Peyer's patch (tissue), 4 donors: Measurements from ENCODE around the gene LRRC61. TPM values are rescaled to one million over a fixed set of nuclear protein-coding genes. Genes with fewer than 3 reads are reported as not detected.
"Not testable (repeated sequence)": the region's sequence is repeated elsewhere in the genome, so short reads cannot be mapped to it uniquely, and the experiment has no call there.

Experiments used
- DNase-seq, 3 donors: peaks; one replicate each; pipeline ENCODE4 v3.0.0-alpha.2; 2017 to 2019
- H3K27ac ChIP-seq, 4 donors: fragments of 200-600 bp; sonication (generic); one replicate each; pipeline ENCODE4 v1.5.1; 2016 to 2019
- H3K27me3 ChIP-seq, 2 donors: fragments of 200-600 bp; sonication (generic); one replicate each; pipeline ENCODE4 v1.5.1; 2019
- H3K36me3 ChIP-seq, 3 donors: fragments of 200-600 bp; sonication (generic); one replicate each; pipeline ENCODE4 v1.5.1; 2016 to 2019
- H3K4me1 ChIP-seq, 4 donors: fragments of 200-600 bp; sonication (generic); one replicate each; pipeline ENCODE4 v1.5.1; 2016 to 2019
- H3K4me3 ChIP-seq, 4 donors: fragments of 200-600 bp; sonication (generic); 1 replicate in 3 of 4; 2 replicates in 1 of 4; pipeline ENCODE4 v1.5.1; 2016 to 2019; ENCODE audit warnings: mild to moderate bottlenecking in 1 of 4
- H3K9me3 ChIP-seq, 4 donors: fragments of 200-600 bp; sonication (generic); one replicate each; pipeline ENCODE4 v1.5.1; 2016 to 2019; ENCODE audit warnings: mild to moderate bottlenecking in 1 of 4
- POLR2A ChIP-seq, 2 donors: fragments of 450-650 bp; IDR thresholded peaks; one replicate each; pipeline ENCODE4 v1.5.1; 2017; ENCODE audit warnings: antibody characterized with exemption in 2 of 2, mild to moderate bottlenecking in 2 of 2, moderate library complexity in 2 of 2
- total RNA-seq, 4 donors: library from RNA; depleted of rRNA; stranded (reverse); fragments of >200 nt; gene quantifications; one replicate each; pipeline ENCODE4 v1.1.0, GENCODE V29; 2016
- TF ChIP-seq, protein P1 (sequence below), 6 experiments: fragments of 450-650 bp in 4 of 6; fragments of 200-600 bp in 2 of 6; sonication (generic) in 1 of 6; IDR thresholded peaks; one replicate each; pipeline ENCODE4 v1.5.1; 2017 to 2019; ENCODE audit warnings: antibody characterized with exemption in 6 of 6, mild to moderate bottlenecking in 3 of 6, moderate library complexity in 1 of 6

LRRC61 gene
- total RNA-seq, 4 donors from 2014 or later = 19.3 to 22.1 (median 20.0) TPM

DNA sequence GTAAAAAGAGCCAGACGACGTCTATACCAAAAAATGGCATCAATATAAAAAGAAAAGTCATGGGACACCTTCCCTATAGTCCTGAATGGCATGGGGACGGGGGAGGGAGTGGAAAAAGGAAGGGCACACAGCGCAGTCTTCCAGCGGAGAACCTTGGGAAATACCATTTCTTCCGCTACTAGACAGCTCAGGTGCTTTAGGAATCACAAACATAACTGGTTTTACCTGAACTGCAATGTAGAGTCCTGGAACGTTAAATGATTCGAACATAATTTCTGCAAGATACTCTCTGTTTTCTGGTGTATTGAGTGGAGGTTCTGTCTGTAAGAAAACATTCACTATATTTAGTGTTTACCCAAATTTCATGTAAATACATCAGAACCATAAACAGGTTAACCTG is 28.1 kb upstream of the LRRC61 start:
- H3K27me3 ChIP-seq, H3K27ac ChIP-seq, H3K4me1 ChIP-seq, H3K9me3 ChIP-seq, DNase-seq, H3K36me3 ChIP-seq, H3K4me3 ChIP-seq: not testable (repeated sequence)

DNA sequence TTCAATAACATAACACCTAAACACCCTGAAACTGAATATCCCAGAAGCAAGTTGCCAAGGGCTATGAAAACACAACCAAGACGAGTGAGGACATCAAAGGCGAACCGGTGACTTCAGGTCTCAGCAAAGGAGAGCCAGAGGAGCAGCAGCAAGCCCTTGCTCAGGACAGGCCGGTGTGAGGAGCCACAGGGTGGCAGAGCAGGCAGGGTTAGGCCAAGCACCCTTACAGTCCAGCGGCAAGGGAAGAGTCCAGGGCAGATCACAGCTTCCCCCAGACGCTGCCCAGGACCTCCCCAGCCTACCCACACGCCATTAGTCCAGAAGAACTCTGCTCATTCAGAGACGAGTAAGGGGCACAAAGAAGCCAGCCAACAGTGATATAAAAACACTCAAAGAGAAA is 27.5 kb upstream of the LRRC61 start:
- DNase-seq, H3K27ac ChIP-seq, H3K9me3 ChIP-seq, H3K4me1 ChIP-seq, H3K27me3 ChIP-seq, H3K36me3 ChIP-seq, H3K4me3 ChIP-seq: not testable (repeated sequence)

DNA sequence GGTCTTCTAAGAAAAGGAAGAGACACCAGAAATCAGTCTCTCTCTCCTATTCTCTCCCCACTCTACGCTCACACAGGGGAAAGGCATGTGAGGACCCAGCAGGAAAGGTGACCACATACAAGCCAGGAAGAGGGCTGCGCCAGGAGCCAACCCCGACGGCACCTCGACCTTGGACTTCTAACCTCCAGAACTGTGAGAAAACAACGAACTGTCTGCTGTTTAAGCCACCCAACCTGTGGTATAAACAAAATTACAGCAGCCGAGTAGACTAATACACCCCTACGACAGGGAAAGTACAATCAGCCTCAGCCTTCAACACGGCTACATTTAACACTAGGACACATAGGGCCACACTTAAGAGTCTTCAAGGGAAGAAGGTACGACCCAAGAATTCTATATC is 26.4 kb upstream of the LRRC61 start:
- H3K27me3 ChIP-seq, H3K4me1 ChIP-seq, H3K27ac ChIP-seq, DNase-seq, H3K36me3 ChIP-seq, H3K4me3 ChIP-seq, H3K9me3 ChIP-seq: not testable (repeated sequence)

DNA sequence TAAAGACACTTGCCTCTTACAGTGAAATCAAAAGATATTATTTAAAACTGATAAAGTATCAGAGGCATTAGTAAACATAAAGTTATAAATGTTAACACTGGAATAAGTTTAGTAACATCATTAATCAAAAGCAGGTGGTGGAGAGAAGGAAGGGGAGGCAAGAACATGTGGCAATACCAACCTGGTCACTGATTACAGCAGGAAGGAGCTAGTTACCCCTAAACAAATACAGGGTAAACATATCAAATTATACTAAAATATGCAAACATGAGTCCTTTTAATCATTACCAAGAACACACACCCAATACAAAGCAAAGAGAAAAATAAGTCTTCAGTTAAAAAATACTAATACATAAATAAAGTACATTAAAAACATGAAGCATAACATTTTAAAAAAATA is 25.2 kb upstream of the LRRC61 start:
- H3K9me3 ChIP-seq, H3K27ac ChIP-seq, H3K36me3 ChIP-seq, H3K4me1 ChIP-seq, DNase-seq, H3K4me3 ChIP-seq, H3K27me3 ChIP-seq: not testable (repeated sequence)

DNA sequence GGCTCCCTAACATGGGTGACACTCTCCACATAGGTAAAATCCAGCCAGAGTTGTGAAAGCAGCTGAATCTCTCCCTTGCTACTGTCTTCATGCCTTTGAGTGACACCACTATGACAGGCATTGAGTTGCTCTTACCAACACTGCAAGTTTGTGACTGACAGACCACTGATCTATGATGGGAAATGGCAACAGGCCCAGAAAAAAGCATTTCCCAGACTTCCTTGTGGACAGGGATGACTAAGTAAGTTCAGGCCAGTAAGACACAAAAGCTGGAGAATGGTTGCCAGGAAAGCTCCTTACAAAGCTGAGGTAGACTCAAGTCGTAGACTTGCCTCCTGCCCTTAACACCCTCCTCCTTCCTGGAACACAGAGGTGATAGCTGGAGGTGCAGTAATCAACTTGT is 20.2 kb upstream of the LRRC61 start:
- not testable (repeated sequence) for H3K36me3 ChIP-seq, H3K4me1 ChIP-seq, H3K27ac ChIP-seq, H3K4me3 ChIP-seq, DNase-seq, H3K27me3 ChIP-seq, H3K9me3 ChIP-seq

DNA sequence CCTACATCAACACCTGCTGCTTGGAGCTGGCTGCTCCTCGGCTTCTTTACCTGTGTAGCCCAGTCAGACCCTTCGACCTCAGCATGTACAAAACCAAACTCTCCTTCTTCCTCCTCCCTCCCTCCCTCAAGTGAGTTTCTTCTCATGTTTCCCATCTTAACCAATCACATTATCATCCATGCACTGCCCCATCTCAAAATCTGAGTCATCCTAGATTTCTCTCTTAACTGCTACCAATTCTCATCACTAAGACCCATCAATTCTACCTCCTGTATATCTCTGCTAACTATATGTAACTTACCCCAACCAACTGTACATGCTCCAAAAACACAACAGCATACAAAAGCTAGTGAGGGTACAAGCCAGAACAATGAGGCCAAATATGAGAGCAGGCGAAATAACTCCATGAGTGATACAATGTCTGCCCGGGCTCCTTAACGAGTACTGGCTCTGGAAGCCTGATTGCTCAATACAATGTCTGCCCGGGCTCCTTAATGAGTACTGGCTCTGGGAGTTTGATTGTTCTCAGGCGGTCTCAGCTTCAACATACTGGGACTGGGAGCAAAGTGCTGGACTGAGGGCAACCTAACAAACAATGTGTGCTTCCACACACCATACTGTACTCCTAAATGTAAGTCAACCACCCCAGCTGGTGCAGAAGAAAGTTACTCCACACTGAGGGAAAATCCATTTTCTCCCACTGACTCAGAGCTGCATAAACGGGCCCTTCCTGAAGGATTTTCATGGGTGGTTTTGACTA is 18.5 kb upstream of the LRRC61 start:
- not testable (repeated sequence) for H3K4me1 ChIP-seq, H3K4me3 ChIP-seq, H3K27me3 ChIP-seq, H3K36me3 ChIP-seq, H3K27ac ChIP-seq, H3K9me3 ChIP-seq, DNase-seq

DNA sequence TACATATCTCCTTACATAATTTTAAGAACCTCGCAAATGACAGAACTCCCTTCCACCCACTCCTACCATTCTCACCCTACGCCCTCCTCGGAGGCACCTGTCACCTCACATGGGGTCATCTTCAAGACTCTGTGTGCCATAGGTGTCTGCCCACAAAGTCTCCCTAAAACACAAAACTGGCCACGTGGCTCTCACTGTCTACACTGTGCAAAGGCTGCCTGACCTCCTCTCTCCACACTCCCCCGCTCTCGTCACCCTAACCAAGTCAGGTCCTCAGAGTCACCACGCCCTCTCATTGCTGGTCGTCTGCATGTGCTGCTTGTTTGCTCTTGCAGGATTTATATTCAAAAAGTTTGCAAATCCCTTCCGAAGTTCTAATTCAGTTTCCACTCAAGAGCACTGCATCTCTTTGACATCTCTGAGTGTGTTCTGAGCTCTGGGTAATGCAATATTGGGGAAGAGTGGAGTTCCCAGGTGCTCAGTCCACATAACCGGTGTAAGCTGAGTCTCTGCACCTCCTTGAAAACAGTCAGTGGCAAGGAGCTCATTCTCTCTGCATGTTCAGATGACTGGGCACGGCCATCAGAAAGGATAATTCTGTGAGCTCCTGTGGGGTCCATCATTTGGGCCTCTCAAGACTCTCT is 17.8 kb upstream of the LRRC61 start:
- H3K4me1 ChIP-seq, H3K27me3 ChIP-seq, H3K36me3 ChIP-seq, H3K4me3 ChIP-seq, H3K9me3 ChIP-seq, DNase-seq, H3K27ac ChIP-seq: not testable (repeated sequence)

DNA sequence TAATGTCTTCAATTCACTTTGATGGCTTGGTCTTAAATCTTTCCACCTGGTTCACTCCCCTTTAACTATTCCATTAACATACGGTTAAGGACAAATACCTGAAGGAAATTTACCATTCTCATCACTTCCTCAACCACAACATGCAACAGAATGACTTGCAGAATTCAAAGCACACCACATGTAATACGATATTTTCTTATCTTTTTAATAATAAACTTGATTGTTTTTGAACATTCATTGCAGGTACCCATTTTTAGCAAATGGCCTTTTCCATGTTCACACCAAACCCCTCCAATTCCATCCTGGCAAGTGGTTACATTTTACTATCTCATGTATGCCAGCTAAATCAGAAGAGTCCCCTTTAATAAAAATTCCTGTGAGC is 17.3 kb upstream of the LRRC61 start:
- not testable (repeated sequence) for H3K9me3 ChIP-seq, H3K27me3 ChIP-seq, H3K36me3 ChIP-seq, H3K4me1 ChIP-seq, DNase-seq, H3K4me3 ChIP-seq, H3K27ac ChIP-seq

DNA sequence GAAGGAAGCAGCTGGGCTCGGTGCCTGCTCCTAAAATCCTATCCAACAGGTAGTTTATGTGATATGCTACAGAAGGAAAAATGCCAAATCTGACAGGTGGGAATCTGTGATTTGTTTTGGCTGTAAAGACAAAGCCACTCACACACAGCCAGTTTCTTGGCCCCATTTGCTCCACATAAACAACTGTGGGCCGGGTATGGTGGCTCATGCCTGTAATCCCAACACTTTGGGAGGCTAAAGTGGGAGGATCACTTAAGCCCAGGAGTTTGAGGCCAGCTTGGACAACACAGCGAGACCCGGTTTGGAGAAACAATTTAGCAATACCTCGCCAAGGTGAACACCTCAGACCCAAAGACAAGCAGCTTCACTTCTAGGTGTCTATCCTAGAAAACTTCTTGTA is 16.8 kb upstream of the LRRC61 start:
- not testable (repeated sequence) for H3K4me1 ChIP-seq, H3K27me3 ChIP-seq, DNase-seq, H3K36me3 ChIP-seq, H3K4me3 ChIP-seq, H3K27ac ChIP-seq, H3K9me3 ChIP-seq

DNA sequence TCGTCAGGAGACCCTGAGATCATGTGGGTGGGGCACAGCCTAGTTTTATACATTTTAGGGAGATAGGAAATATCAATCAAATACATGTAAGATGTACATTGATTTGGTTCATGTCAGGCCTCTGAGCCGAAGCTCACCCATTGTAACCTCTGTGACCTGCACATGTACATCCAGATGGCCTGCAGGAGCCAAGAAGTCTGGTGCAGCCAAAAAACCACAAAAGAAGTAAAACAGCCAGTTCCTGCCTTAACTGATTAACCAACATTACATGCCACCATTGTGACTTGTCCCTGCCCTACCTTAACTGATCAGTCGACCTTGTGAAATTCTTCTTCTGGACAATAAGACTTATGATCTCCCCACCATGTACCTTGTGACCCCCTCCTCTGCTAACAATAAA is 16.0 kb upstream of the LRRC61 start:
- no peak overlapping the region for H3K4me3 ChIP-seq
- no peak overlapping the region for H3K27ac ChIP-seq
- no peaks in the 10 kb centered on the region for H3K4me1 ChIP-seq
- no peaks in the 10 kb centered on the region for H3K9me3 ChIP-seq
- H3K36me3 ChIP-seq = no peaks in the 10 kb centered on the region
- TF ChIP-seq POLR2A (IDR thresholded peaks at IDR 0.05) = no peak
- TF ChIP-seq, protein P1, sequence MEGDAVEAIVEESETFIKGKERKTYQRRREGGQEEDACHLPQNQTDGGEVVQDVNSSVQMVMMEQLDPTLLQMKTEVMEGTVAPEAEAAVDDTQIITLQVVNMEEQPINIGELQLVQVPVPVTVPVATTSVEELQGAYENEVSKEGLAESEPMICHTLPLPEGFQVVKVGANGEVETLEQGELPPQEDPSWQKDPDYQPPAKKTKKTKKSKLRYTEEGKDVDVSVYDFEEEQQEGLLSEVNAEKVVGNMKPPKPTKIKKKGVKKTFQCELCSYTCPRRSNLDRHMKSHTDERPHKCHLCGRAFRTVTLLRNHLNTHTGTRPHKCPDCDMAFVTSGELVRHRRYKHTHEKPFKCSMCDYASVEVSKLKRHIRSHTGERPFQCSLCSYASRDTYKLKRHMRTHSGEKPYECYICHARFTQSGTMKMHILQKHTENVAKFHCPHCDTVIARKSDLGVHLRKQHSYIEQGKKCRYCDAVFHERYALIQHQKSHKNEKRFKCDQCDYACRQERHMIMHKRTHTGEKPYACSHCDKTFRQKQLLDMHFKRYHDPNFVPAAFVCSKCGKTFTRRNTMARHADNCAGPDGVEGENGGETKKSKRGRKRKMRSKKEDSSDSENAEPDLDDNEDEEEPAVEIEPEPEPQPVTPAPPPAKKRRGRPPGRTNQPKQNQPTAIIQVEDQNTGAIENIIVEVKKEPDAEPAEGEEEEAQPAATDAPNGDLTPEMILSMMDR (IDR thresholded peaks at IDR 0.05) = no peak
- DNase-seq = no peak
- H3K27me3 ChIP-seq = no peaks in the 10 kb centered on the region
